Measurements from ENCODE around the gene ADGRA1.

ADGRA1 gene

GRCh38 chr10:133154411-133154810 is 66.7 kb downstream of the ADGRA1 start:
- DNase-seq, result no peak

DNA sequence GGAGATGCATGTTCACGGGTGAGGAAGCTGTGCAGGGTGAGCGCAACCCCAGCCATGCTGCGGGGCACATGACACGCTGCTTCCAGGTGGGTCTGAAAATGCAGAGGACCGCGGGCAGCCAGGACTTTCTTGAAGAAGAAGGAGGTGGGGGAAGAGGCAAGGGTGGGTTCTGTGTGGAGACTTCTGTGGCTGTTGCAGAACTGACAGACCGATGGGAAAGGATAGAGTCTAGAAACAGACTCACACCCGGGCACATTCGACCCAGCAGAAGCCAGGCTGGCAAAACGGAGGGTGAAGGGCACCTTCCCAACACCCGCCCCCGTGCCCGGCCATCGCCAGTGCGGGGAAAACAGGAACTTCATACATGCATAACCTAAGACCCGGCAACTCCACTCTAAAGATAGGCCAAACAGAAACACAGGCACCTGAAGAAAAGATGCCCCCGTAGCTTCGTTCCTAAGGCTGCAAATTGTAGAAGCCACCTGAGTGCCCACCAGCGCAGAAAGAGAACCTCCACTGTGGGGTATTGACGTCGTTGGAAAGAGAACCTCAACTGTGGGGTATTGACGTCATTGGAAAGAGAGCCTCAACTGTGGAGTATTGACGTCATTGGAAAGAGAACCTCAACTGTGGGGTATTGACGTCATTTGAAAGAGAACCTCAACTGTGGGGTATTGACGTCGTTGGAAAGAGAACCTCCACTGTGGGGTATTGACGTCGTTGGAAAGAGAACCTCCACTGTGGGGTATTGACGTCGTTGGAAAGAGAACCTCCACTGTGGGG is 67.5 kb downstream of the ADGRA1 start:
- DNase-seq, result no peak

GRCh38 chr10:133156674-133157579 is 69.2 kb downstream of the ADGRA1 start:
- no peak for DNase-seq

DNA sequence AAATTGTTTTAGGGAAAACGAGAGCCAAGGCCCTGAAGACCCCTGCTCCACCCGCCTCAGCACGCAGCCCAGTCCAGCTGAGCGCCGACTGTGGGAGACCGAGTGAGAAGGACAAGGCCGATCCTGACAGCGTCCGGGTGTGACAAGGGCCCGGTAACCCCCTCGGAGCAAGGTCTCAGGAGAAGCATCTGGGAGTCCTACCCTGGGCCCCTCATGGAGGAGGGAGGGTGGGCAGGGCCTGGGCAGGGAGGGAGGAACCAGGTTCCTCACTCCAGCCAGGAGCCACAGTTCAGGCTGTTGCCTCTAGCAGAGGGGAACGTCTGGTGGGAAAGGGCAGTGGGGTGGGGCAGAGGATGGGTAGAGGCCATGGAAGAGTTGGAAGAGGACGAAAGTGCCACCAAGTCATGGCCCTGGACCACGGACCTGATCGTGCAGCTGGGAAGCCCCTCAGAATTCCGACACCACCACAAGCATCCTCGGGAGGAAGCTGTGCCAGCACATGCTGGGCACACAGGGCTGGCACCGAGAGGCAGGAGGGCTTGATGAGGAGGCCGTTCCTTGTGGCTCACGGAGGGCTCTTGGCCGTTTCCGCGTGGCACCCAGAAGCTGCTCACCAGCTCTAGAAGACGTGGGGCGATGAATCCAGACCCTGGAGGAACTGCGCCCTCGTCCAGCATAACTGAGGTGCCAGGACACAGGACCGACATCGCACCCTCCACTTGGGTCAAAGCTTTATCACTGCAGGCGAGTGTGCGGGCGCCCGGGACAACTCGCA is 70.1 kb downstream of the ADGRA1 start:
- no peak for DNase-seq

- no peak for DNase-seq
These were observed 70.7 kb downstream of the ADGRA1 start for GRCh38 chr10:133158437-133158755.

DNA sequence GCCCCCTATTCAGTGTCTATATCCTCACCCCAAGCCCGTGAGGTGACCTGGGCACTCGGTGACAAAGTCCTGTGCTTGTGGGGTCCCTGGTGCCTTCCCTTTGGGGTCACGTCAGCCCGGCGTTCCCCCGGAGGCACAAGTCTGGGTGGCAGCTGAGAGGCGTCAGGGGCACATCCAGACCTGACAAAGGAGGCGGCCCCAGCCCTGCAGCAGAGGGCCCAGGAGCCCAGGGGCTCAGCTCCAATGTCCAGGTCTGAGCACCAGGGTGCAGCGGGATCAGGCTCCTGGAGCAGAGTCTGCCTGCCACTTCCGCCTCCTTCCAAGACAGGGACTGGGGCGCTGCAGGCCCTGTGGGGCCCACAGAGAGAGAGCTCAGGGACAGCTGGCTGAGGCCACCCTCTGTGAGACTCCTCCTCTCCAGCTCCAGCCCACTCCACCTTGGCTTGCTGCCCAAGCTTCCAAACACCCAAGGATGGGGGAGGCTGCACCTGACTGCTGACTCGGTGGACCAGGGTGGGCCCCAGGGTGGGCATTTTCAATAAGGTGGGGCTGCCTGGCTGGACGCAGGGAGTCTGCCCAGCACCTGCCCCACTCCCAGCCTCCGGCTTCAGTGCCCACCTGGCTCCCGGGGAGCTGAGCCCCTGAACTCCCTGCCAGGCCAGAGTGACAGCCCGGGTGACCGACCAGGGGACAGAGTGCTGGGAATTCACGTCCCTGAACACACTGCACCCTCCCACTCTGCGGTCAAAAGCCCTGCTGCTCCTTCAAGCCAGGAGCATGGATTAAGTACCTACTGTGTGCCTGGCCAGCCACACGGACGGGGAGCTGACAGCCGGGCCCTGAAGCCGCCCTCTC is 71.3 kb downstream of the ADGRA1 start:
- DNase-seq, result no peak

DNA sequence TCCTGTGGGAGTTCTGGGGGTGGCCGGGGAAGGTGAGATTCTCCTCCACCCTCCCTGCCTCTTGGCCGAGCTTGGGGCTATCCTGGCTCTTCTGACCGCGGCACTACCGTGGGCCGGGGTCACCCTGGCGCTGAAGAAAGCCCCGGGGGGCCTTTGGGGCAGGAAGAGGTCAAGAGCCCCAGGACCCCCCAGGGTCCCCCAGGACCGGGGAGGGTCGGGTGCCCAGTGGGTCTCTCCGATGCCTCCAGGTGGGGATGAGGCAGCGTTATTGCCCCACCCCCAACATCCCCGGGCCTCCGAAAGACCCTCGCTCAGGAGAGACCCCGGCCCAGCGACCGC is 71.9 kb downstream of the ADGRA1 start:
- no peak for DNase-seq

DNA sequence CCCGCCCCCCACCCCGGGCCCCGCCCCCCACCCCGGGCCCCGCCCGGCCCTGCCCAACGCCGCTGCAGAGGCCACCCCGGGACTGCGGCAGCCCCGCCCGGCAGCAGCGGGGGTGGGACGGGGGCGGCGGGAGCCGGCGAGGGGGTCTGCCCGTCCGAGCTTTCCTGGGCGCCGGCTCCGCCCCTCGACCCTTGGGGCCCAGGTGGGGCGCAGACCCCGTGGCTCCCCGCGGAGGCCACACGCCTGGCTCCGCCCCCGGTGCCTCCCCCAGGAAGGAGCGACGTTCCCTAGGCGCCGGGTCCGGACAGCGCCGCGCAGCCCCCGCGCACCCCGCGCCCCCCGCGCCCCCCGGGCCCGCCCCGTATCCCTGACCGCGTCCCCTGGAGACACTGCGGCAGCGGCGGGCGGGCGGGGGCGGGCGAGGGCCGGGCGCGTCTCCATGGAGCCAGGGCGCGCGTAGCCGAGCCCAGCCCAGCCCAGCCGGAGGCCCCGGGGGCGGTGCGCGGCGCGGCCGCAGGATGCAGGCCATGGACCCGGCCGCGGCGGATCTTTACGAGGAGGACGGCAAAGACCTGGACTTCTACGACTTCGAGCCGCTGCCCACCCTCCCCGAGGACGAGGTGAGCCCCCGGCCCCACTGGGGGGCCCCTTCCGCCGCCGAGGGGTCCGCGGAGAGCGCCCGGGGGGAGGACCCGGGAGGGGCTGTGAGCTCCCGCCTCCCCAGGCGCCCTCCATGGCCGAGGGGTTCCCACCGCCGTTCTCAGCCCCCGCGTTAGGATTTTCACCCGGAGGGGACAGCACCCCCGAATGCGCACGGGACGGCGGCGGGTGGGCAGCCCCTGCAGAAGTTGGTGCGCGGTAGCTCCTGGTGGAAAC is 72.5 kb downstream of the ADGRA1 start, which contains the start of gene KNDC1:
Gene KNDC1, plus strand, starts transcription at position 270 of the 876 bp plus-strand sequence. Its CDS starts 249 bp downstream, at position 519.
- DNase-seq, result no peak

DNA sequence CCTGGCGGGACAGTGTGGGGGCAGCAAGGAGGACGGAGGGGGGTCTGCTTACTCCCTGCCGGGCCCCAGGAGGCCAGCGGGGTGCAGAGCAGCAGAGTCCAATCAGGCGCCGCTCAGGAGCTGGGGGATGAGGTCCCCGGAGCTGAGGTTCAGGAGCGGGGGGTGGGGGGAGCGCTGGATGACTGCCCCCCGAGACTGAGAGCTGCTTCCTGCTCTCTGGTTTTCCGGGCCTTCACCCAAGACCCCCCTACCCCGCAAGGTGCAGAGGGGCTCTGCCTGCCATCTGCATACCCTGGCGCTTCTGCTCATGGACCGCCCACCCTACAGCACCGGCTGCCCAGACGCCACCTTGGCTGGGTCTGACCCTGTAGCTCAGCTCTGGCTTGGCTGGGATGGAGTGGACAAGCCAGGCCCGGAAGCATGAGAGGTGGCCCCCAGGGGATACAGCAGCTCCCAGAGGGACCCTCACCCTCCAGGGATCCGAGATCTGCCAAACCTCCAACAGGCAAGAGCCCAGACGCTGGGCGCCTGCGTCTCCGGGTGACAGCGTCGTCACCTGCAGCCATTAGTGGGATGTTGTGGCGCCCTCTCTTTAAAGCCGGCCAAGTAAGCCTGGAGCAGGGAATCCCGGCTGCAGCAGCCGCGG is 73.2 kb downstream of the ADGRA1 start:
- DNase-seq, result no peak

- no peak for DNase-seq
These were observed 73.9 kb downstream of the ADGRA1 start for GRCh38 chr10:133161486-133162109.

DNA sequence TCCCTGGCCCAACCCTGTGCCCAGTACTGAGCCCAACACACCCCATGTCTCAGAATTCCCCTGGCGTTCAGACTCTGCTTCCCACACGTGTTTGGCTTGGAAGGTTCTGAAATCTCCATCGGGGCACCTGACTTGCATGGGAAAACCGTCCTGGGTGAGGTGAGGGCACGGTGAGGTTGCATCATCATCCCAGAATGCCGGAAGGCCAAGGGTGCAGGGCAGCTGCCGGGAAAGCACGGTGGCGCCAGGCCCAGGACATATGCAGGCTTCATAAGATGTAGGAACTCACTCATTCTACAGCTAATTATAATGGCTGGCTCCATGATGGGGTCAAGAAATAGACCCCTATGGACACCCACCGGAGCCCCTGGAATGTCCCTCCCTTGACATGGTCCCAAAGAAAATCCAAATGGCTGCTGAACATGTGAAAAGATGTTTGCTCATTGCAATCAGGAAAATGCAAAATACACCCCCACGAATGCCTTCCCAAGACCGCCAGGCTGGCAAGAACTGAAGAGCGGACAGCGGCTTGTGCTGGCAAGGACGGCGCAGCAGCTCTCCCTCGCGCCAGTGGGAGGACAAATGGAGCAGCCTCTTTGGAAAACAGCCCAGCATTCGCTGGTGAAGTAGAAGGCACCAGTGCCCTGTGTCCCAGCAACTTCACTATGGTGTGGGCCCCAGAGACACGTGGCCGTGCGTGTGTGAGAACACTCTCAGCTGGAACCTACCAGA is 74.6 kb downstream of the ADGRA1 start:
- DNase-seq, result peak; percentile 43 to 45

DNA sequence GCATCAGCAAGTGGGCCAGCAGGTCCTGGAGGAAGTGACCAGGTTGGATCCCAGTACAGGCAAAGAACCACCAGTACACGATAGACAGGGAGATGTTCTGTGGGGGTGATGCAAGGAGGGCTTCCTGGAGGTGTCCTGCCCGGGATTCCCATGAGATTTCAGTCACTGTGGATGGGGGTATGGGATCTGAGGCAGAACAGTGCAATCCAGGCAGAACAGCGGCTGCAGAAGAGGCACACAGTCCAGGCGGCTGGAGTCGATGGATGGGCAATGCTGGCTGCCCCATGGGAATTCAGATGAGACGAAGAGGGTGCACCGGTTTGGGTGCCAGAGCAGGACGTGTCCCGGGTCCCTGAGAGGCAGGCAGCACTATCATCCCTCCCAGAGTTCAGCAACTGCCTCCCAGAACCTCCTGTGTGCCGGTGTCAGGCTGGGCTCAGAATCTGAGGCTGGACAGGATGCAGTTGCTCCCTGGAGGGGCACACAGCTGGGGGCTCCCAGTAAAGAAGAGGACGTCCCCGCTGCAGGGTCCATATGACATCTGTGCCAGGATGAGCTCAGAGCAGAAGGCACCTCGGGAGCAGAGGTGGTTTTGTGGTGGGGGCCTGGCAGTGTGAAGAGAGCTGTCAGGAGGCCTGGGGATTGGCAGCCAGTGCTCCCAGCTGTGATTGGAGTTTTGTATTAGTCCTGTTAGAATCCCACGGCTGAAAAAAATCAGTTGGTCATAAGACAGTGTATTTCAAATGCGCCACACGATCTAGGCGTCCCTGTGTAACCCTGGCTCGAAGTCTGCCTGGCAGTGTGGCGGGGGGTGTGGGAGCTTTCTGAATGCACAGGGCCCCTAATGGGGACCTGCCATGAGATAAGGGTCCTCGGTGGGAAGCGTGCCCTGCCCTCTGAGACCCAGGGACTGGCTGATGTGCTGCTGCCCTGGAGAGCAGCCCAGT is 75.5 kb downstream of the ADGRA1 start:
- DNase-seq, result no peak

GRCh38 chr10:133163889-133164815 is 76.4 kb downstream of the ADGRA1 start:
- no peak for DNase-seq

GRCh38 chr10:133164816-133165555 is 77.3 kb downstream of the ADGRA1 start:
- no peak for DNase-seq

DNA sequence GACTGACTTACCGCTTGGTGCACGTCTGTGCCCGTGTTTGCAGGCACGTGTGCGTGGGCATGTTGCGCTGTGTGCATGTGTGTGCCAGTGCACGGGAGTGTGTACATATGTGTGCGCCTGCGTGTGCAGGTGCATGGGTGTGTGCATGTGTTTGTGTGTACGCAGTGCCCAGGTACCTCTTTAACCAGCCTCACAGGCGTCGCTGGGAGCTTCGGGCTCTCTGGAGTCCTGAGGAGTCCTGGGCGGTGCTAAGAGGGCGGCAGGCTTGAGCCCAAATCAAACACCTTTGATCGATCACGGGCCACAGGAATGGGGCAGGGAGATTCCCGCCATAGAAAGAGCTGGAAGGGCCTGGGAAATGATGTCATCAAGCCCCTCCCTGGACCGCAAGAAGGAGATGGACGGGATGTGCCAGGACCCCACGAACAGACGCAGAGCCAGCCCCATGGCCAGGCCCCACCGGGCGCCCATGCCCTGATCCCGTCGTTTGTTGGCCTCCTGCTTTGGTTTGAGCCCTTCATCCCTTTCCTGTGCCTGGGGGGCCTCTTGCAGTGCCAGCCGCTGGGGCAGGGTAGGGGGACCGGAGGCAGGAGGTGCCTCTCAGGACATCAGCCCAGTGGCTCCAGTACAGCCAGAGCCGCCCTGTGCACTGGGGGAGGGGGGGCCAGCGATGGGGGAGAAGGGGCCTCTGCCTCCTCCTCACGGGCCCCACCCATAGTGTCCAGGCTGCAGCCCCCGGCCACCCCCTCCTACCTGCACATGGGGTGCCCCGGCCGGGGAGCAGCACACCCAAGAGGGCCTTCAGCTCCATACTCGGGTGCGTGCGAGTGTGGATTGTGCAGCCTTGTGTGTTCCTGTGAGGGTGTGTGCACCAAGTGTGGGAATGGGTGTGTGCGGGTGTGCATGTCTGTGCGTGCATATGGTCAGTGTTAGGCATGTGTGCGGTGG is 78.1 kb downstream of the ADGRA1 start:
- DNase-seq, result no peak
